LoVo (cell line): ENCODE measurements around the gene APCDD1.
"Not testable (repeated sequence)": the region's sequence is repeated elsewhere in the genome, so short reads cannot be mapped to it uniquely, and the experiment has no call there.

Experiments
- DNase-seq: peaks from one replicate; pipeline ENCODE4 v3.0.0-alpha.2; 2016; ENCODE audit warnings: low spot score

The APCDD1 gene

DNA sequence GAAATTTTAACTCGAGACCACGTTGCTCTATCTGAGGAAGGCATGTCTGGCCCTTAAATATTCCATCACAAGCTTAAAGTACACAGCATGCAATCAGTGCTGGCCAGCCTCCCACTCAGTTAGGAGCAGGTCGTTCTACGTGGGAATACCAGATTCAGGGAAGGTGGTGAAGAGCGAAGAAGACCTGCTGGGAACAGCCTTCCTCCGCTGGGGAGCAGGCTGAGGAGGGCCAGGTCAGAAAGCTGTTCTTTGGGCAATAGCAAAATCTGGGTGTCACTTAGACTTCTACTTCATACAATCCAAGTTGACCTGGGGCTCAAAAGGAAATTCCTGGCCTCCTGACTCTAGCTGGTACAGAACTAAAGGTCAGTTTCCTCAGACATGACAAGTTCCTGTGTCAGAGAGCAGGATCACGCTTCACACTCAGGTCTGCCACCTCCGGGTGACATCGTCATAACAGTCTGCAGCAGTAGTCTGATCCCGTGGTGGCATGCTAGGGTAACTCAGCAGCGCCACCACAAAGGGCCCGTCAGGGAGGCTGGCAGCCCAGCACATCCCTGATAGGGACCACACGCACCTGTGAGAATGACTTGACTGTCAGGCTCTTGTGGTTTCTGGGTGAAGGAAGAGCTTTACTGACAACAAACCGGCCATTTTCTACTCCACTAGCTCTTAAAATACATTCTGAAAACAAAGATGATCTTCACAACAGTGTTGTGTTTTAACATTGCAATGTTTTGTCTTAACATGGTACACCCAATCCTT lies 36.1 kb downstream of the APCDD1 start:
- peak; percentile 10 for DNase-seq

DNA sequence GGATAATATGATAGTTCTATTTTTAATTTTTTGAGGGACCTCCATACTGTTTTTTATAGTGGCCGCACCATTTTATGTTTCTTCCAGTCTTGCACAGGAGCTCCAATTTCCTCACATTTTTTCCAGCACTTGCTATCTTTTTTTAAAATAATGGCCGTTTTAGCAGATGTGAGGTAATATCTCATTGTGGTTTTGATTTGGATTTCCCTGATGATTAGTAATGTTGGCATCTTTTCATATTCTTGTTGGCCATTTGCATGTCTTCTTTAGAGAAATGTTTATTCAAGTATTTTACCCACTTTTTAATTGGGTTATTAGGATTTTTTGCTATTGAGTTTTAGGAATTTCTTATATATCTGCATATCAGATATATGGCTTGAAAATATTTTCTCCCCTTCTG lies 41.5 kb downstream of the APCDD1 start:
- DNase-seq = no peak

DNA sequence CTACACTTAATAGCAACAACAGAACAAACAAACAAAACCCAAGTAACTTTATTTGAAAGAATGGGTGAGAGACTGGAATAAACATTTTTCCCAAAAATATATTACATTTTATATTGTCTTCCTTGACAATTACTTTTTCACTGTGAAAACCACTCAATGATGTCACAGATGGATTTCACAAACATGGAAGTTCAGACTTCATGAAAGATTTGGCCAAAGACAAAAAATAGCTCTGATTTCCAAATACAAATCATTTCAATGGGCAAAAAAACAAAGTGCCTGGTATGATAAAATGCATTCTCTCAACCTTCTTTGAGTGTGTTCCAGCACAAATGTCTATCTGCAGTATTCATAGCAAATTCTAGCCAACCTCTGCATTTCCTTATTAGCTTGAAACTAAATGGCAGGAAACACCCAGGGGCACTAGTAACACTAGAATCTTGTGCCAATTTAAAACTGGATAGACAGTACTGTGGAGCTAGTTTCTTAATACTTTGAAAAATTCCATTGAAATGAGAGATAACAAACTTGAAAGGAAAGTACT lies 42.8 kb downstream of the APCDD1 start:
- no peak for DNase-seq

DNA sequence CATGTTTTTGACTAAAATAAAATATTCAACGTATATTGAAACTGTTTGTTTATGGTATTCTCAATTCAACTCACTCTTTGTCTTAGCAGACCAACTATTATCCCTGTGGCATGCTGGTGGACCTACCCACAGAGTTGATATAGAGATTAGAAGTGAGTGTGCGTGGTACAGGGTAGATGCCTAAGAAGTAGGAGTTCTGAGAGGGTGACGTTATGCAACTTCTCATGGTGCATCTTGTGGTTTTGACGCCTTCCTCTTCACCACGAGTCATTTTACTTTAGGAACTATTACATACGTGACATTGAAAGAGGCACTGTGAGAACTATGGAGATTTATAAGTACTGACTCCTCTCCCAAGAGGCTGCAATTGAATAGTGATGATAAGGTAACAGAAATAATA lies 44.8 kb downstream of the APCDD1 start:
- DNase-seq = no peak

DNA sequence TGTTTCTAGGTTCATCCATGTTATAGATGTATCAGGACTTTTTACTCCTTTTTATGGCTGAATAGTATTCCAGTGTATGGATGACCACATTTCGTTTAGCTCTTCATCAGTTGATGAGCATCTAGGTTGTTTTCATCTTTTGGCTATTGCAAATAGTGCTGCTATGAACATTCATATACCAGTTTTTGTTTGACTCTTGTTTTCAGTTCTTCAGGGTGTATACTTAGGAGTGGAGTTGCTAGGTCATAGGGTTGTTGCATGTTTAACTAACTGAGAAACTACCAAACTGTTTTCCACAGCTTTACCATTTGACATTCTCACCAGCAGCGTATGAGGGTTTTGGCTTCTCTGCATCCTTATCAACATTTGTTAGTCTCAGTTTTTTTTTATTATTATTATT lies 45.6 kb downstream of the APCDD1 start:
- no peak for DNase-seq

DNA sequence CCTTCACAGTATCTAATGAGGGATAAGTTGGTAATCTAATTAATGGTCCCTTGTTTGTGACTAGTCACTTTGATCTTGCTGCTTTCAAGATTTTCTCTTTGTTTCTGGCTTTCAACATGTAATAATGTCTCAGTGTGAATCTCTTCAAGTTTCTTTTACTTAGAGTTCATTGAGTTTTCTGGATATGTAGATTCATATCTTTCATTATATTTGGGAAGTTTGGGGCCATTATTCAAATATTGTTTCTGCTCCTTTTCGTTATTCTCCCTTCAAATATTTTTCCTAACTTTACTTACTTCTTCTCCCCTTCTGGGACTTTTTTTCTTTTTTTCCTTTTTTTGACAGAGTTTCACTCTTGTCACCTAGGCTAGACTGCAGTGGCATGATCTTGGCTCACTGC lies 50.3 kb downstream of the APCDD1 start:
- no peak for DNase-seq

DNA sequence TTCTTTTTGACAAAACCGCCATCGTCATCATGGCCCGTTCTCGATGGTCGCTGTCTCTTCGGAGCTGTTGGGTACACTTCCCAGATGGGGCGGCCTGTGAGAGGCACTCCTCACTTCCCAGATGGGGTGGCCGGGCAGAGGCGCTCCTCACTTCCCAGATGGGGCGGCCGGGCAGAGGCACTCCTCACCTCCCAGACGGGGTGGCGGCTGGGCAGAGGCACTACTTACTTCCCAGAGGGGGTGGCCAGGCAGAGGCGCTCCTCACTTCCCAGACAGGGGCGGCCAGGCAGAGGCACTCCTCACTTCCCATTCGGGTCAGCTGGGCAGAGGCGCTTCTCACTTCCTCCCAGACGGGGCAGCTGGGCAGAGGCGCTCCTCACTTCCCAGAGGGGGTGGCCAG lies 51.5 kb downstream of the APCDD1 start:
- DNase-seq = not testable (repeated sequence)

DNA sequence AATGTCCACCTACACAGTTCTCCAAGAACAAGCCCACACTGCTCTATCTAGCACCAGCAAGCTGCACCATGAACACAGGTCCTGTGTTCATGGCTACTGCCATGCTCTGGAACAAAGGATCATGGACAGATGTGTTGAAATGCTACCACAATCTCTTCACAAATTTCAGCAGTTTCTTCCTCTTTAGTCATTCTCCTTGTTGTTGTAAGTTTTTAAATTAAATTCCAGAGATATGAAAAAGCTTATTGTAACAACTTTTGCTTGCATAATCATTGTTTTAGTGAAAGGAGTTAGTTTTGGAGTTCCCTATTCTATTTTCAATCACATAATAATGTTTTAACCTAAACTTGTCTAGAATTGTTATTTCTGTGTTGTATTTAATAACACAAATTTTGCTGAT lies 54.2 kb downstream of the APCDD1 start:
- DNase-seq = no peak

DNA sequence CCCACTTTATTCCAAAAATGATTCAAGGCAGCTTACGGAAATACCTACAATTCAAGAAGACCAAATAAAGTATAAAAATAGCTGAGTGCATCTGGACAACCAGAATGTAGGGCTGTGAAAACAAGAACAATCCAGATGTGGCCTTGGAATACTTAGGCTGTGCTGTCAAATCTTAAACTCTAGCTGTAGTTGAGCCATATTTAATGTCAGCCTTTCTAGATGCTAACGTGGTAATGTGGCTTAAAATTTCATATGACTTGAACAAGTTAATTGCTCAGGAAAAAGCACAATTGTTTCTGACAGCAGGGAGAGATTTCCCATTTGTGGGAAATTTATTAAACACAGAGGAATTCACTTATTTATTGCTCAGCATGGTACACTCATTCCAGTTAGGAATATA lies 56.8 kb downstream of the APCDD1 start:
- no peak for DNase-seq

DNA sequence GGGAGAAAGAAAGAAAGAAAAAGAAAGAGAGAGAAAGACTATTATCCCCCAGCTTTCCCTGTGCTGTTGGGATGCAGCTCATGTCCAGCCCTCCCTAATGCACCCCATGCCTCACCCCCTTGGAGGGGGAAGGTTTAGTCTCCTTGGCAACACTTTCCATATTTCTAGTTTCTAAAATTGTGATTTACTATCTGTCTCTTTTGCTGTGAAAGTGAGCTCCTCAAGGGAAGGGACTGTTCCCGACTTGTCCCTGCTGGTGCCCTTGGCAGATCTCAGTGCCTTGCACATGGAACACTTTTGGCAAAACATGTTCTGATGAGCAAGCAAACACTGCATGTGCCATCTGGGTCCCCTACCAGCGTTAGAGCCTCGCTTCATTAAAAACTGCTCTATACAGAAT lies 59.6 kb downstream of the APCDD1 start:
- DNase-seq = no peak

DNA sequence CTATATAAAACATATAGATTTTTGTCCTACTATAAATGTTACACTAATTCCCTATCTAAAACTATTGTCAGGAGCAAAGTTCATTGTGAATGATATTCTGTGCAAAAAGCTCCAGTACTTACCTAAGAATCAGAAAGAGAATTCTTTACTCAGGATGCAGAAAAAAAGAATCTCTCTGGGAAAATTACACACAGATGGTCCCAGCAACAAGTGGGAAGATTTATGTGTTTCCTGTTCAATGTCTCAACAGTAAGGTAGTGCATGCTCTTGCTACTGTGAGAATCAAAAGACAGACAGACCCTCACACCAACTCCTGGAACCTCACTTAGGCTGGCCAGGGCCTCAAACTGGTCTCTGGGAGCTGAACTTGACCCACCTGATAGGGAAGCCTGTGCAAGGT lies 60.2 kb downstream of the APCDD1 start:
- DNase-seq = no peak

DNA sequence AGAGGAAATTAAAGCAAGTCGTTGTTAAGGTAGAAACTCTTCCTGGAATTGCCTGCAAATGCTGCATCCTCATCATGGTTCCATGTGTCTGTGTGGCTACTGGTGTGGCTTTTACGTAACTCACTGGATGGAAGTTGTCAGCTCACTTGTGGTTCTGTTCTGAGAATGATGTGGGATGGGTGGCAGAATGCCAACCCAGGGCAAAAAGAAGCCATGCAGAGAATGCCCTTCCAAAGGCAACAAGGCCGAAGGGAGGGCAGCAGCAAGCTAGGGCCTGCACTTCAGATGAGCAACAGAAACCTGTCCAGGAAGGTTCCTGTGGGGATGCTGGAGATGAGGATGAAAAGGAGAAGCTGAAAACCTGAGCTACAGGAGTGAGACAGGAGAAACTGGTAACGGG lies 61.0 kb downstream of the APCDD1 start:
- no peak for DNase-seq

DNA sequence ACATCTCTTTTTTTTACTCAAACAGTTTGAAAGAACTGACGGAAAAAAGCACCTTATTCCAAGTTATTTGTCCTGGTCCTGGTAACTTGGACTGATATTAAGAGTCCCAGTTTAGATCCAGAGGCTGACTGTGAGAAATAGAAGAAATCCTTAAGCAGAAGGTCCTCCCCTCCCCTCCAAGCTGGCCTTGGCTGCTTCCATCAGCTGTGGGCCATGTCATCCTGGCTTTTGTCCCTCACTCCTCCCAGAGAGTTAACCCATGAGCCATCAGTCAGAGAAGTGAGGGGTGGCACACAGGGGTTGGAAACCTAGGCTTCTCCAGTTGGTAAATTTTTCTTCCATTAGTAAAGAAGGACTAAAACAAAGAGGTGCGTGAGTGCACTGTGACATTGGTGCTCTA lies 61.6 kb downstream of the APCDD1 start:
- DNase-seq = no peak

DNA sequence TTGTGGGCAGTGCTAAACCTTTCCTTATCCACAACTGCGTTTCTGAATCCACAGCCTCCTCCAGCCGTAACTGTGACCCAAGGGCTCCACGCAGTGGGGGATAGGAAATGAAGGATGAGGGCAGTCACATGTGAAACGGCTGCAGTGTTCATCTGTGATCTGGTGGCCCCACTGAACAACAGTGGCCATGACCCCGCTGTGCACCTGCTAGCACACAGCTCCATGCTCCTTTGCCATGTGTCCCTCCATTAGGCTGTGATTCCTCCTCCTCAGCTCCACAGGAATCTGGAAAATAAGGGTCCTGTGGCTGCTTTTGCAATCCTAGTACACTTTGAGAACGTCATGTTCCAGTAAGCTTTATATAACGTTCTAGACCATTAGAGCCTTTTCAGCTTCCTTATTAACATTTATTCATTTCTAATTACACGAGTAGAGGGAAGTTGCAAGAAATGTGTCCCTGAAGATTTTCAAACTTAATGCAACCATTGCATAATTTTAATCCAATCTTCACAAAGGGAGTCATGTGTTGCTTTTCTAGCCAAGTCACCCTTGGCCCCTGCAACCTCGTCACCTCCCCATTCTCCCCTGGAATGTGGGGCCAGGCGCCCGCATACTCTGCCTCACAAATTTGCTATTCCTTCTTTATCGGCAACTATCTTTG lies 64.3 kb downstream of the APCDD1 start:
- DNase-seq = no peak

DNA sequence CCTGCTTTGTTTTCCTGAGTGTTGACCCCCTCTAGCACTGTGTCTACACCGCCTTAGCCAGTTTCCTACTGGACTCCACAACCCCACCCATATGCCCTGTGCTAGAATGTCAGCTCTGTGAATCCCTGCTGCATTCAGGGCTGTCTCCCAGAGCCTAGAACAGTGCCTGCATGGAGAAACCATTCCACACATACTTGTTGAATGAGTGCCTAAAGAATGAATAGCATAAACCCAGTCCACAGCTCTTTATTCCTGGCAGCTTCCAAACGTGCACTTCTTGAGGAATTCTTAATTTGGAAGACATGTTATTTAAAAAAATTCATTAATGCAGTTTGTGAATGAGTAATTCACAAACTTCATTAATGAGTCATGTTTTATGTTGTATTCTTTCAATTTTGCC lies 64.9 kb downstream of the APCDD1 start:
- no peak for DNase-seq

DNA sequence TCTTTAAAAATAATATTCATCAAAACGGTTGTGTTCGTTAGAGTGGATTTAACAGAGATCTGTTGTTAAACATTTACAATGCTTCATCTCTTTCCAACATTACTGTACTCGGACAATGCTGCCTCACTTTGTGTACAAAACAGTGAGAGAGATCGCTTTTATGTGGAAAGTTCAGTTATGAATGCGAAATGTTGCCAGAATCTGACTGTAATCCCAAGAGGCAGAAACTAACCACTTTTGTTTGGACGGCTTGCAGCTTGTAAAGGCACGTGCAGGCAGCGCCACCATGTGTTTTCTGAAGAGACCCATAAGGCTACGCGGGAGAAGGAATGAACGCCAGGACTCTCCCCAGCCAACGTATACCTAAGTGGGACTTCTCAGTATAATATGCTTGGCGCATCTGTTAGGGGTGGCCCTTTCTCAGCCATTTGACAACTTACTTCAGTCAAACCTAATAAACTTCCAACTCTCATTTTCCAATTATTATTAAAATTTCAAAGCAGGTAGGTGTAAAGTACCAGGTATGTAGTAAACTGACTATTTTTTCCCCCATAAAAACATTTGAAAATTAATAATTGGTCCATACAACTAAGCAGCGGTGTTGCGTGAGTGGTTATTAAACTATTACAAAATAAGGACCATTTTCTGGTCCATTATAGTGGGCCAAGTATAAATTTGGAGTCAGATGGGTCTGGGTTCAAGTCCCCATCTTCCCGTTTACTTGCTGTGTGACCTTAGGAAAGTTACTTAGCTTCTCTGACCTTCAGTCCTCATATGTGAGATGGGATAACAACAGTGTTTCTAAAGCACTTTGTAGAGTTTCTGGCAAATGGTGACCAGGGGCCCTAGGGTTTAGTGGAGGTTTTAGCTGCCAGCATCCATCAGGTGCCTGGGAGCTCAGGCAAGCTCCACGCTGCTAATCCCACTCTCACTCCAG lies 65.8 kb downstream of the APCDD1 start:
- DNase-seq = peak; percentile 73

DNA sequence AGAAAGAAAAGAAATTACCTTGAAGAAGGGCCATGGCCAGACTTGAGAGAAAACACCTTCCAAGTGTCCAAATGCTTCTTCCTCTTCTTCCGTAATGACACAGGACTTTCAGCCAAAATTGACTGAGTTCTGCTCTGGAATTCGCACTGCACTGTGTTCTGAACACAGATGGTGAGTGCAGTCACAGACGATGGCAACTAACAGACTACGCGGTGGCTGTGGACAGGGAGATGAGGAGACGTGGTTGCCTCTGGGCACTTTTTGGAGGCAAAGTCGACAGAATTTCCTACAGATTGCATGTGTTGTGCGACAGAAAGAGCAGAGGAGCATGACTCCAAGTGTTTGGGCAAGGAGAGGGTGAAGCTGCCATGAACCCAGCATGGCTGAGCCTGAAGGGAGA lies 67.1 kb downstream of the APCDD1 start:
- DNase-seq = no peak

DNA sequence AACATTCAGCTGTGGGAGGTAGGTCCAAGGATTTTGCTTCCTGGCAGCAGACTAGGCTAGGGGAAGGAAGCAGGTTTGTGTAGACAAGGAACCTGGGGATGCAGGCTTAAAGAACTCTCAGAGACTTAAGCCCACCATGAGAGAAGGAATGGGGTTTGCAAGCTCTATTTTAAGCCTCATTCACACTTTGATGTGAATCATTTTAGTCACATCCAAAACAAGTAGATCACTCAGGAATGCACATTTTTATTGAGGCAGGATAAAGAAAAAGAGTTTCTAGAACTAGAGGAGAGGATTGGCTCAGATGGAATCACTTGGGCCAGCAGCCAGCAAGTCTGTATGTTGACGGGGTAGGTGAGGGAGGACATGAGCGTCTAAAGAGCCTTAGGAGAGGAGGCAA lies 68.1 kb downstream of the APCDD1 start:
- DNase-seq = no peak

DNA sequence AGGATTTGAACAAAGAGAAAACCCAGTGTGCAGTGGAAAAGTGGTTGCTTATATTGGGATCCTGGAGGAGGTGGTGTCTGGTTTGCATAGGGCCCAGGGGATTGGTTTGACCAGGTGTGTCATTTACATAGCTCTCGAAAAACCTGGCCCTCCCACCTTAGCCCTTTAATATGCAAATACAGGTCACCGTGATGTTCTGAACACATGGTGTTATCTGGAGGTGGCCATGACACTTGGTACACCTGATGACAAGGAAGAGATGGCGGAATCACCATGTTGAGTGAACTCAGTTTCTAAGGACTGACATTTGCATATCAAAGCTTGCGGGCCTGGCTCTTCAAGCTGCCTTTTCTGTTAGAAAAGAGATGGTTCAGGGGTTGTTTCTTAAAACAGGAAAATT lies 69.1 kb downstream of the APCDD1 start:
- no peak for DNase-seq

DNA sequence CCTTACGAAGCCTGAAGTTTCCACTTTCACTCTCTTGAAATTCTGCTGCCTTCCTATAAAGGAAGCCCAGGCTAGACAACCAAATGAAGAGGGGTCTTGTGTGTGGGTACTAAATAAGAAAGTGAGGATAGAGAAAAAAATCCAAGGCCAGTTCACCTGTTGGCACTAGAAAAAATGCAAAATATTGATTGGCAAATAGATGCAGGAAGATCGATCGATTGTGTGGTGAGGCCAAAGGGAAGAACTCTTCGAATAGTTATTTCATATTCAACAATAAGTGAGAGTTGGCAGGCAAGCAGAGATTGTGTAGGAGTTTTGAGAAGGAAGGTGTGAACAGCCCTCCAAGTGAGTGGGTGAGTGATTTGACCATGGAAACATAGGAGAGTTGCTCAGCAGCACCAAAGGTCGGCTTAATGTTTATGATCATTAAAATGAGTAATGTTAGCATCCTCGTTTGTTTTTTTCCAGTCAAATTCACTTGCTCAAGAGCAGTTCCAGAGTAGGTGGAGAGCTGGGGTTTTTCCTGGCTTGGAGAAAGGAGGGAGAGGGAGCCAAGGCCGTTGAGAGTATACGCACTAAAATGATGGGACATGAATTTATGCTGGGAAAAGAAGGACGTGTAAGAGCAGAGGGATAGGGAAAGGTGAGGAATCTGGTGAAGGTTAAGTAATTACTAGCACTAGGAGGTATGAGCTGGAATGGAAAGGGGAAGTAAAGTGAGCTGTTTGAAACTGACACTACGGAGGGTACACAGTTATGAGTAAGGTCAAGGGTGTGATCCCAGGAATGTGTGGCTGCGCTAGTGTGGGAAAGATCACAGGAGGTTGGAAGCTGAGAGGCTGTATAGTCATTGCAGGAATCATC lies 70.3 kb downstream of the APCDD1 start:
- DNase-seq = peak; percentile 60

DNA sequence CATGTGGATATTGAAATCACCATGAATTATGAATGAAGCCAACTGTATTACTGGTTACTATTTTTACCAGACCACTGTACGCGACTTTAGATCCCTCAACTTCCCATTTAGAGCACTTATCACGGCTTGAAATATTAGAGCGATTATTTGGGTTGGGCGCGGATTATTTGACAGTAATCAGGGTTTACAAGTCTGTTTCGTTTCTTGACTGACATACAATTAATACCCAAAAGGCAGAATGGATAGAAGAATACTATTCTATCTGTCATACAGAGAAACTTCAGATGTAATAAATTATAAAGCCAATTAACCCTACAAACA lies 70.9 kb downstream of the APCDD1 start:
- DNase-seq = no peak
